Measurements from ENCODE around the gene GMPPA. TPM values are rescaled to one million over a fixed set of nuclear protein-coding genes. Genes with fewer than 3 reads are reported as not detected.

The GMPPA gene
- total RNA-seq, 1 experiment from 2014 or later = 32.0 TPM

- Mint-ChIP-seq H3K27me3 (ENCODE audit: low read depth) (peaks cover 56% of the 10 kb centered on the region), H3K27ac (peak overlapping the region in 1 of 3 experiments; percentile 14; a peak in 1 of 7 replicates), H3K9me3 (no peaks in the 10 kb centered on the region; a peak in 2 of 5 replicates), H3K4me3 (no peak overlapping the region; a peak in 1 of 5 replicates), H3K36me3 (ENCODE audit: insufficient read depth in 1 of 3, low read depth in 3 of 3) (no peaks in the 10 kb centered on the region), H3K4me1 (peaks cover 24 to 30% of the 10 kb centered on the region in 2 experiments)
- Histone ChIP-seq H2BK12ac (ENCODE audit: insufficient read length, low read depth, low read length) (no peak overlapping the region), H3K23ac (ENCODE audit: insufficient read length, low read depth, low read length) (no peak overlapping the region), H3K27me3 (ENCODE audit: insufficient read depth, low read length) (no peaks in the 10 kb centered on the region; the same call in 1 of the 2 replicates), H3K4me1 (ENCODE audit: insufficient read depth, low read length) (no peaks in the 10 kb centered on the region), H4K91ac (ENCODE audit: insufficient read length, low read depth, low read length) (no peak overlapping the region), H2BK120ac (ENCODE audit: low read depth, low read length, poor library complexity, severe bottlenecking) (no peak overlapping the region), H3K4ac (ENCODE audit: low read depth, low read length) (no peak overlapping the region), H2BK5ac (ENCODE audit: insufficient read length, low read length) (no peak overlapping the region), H3K9ac (ENCODE audit: extremely low read depth, insufficient read length, low read length) (no peak overlapping the region), H2AK5ac (ENCODE audit: insufficient read length, low read length) (no peak overlapping the region), H3K9me3 (ENCODE audit: control insufficient read depth, low read depth, low read length) (no peaks in the 10 kb centered on the region), H3K79me2 (ENCODE audit: insufficient read depth, low read length) (no peaks in the 10 kb centered on the region), H3K27ac (ENCODE audit: insufficient read length, low read depth, low read length) (no peak overlapping the region), H3K79me1 (ENCODE audit: insufficient read depth, low read depth, low read length, poor library complexity, severe bottlenecking) (no peaks in the 10 kb centered on the region), H4K5ac (ENCODE audit: insufficient read length, low read depth, low read length) (no peak overlapping the region), H3K18ac (ENCODE audit: insufficient read length, low read depth, low read length) (no peak overlapping the region), H3K23me2 (ENCODE audit: insufficient read length, low read depth, low read length, poor library complexity, severe bottlenecking) (peaks cover 3% of the 10 kb centered on the region), H4K8ac (replicated peaks; ENCODE audit: insufficient read length, low read depth, low read length) (no peak overlapping the region), H3K4me2 (ENCODE audit: insufficient read depth, insufficient read length, low read length) (no peak overlapping the region), H4K20me1 (ENCODE audit: control insufficient read depth, insufficient read depth, insufficient read length) (no peaks in the 10 kb centered on the region), H3K14ac (ENCODE audit: insufficient read depth, low read length) (no peak overlapping the region; the same call in 1 of the 2 replicates), H3T11ph (ENCODE audit: low read length) (no peak overlapping the region), H2AFZ (ENCODE audit: low read length) (no peak overlapping the region), H3K56ac (ENCODE audit: insufficient read length, low read depth, low read length) (no peak overlapping the region), H2BK20ac (ENCODE audit: low read depth, low read length, poor library complexity, severe bottlenecking) (no peak overlapping the region), H2BK15ac (ENCODE audit: low read depth, low read length) (no peak overlapping the region)
- no CpG with 5 or more reads among the region's 20 CpGs for WGBS (ENCODE audit: extremely low coverage, insufficient read length, low lambda C conversion rate)
- DNase-seq = no peak
- TF ChIP-seq CTCF (conservative IDR thresholded peaks at IDR 0.05) = no peak
These were observed 33.1 kb downstream of the GMPPA start for GRCh38 chr2:219531639-219532377.
